Endodermal cell (in vitro differentiated cells): ENCODE data around the gene STIM1. TPM values are rescaled to one million over a fixed set of nuclear protein-coding genes. Genes with fewer than 3 reads are reported as not detected.

ENCODE experiments used
- DNase-seq: peaks from one replicate; pipeline ENCODE4 v3.0.0-alpha.2; 2017
- H3K27ac ChIP-seq: 2 replicates; pipeline ENCODE4 v1.5.1; 2013; ENCODE audit warnings: mild to moderate bottlenecking, low read depth, low read length, moderate library complexity
- H3K27me3 ChIP-seq: 2 replicates; pipeline ENCODE4 v1.6.1; 2013; ENCODE audit warnings: mild to moderate bottlenecking, low read length, moderate library complexity; ENCODE audit not compliant: insufficient read depth, control insufficient read depth, poor library complexity, severe bottlenecking
- H3K36me3 ChIP-seq: 2 replicates; pipeline ENCODE4 v1.7.0; 2013; ENCODE audit warnings: mild to moderate bottlenecking, low read length, moderate library complexity; ENCODE audit not compliant: control insufficient read depth, insufficient read depth
- H3K4me1 ChIP-seq: one replicate; pipeline ENCODE4 v1.7.0; 2013; ENCODE audit warnings: low read length; ENCODE audit not compliant: control insufficient read depth, insufficient read depth
- H3K4me3 ChIP-seq: 2 replicates; pipeline ENCODE4 v1.5.1; 2013; ENCODE audit warnings: mild to moderate bottlenecking, low read length, moderate library complexity
- H3K9ac ChIP-seq: 2 replicates; pipeline ENCODE4 v1.6.1; 2013; ENCODE audit warnings: mild to moderate bottlenecking, low read length, moderate library complexity; ENCODE audit not compliant: poor library complexity, severe bottlenecking; ENCODE audit errors: extremely low read depth
- H3K9me3 ChIP-seq: 2 replicates; pipeline ENCODE4 v1.6.1; 2013; ENCODE audit warnings: mild to moderate bottlenecking, low read length, moderate library complexity; ENCODE audit not compliant: control insufficient read depth
- H3K27ac Mint-ChIP-seq: 2 replicates; pipeline ENCODE4 v1.8.0; 2020; ENCODE audit warnings: mixed read lengths
- H3K27me3 Mint-ChIP-seq: 2 replicates; pipeline ENCODE4 v1.8.0; 2021; ENCODE audit warnings: mild to moderate bottlenecking, mixed read lengths; ENCODE audit not compliant: insufficient read depth
- H3K36me3 Mint-ChIP-seq: 2 replicates; pipeline ENCODE4 v1.8.0; 2020; ENCODE audit warnings: low read depth, mixed read lengths
- H3K4me1 Mint-ChIP-seq: 2 replicates; pipeline ENCODE4 v1.8.0; 2020; ENCODE audit warnings: mixed read lengths
- H3K4me3 Mint-ChIP-seq: 2 replicates; pipeline ENCODE4 v1.8.0; 2020; ENCODE audit warnings: mild to moderate bottlenecking, moderate library complexity, mixed read lengths
- H3K9me3 Mint-ChIP-seq: 2 replicates; pipeline ENCODE4 v1.8.0; 2020; ENCODE audit warnings: mild to moderate bottlenecking, mixed read lengths
- CTCF ChIP-seq: fragments of 200-600 bp; sonication (generic); conservative IDR thresholded peaks from 2 replicates; pipeline ENCODE4 v1.5.0; 2021; ENCODE audit warnings: antibody characterized with exemption, mild to moderate bottlenecking
- WGBS, 2 experiments: methylation state at CpG; one replicate each; pipeline versions ENCODE4 v1.1.5 to v1.1.7; 2013; ENCODE audit warnings: missing lambda C conversion rate in 2 of 2, mixed read lengths in 1 of 2; ENCODE audit not compliant: insufficient coverage in 1 of 2, insufficient read length in 1 of 2; 5-methylcytosine and 5-hydroxymethylcytosine counted together
- total RNA-seq, 2 donors: library from RNA; stranded (reverse); fragmentation: NEBNext Ultra II Directional in 1 of 2; extraction: Animal tissue kit (Norgen Biotek cat#: 25700) in 1 of 2; gene quantifications; 2 replicates in 1 of 2; 3 replicates in 1 of 2; pipeline ENCODE4 v1.2.1, GENCODE V29; 2021

The STIM1 gene
- total RNA-seq, 2 donors from 2014 or later, result 20.9 to 27.9 TPM

- peaks cover 17% of the 10 kb centered on the region for H3K4me1 Mint-ChIP-seq
- H3K27ac ChIP-seq, result no peak overlapping the region
- H3K9ac ChIP-seq, result no peak overlapping the region
- no peaks in the 10 kb centered on the region for H3K9me3 Mint-ChIP-seq
- H3K4me1 ChIP-seq, result peaks cover 11% of the 10 kb centered on the region
- no peaks in the 10 kb centered on the region for H3K27me3 Mint-ChIP-seq
- H3K4me3 Mint-ChIP-seq, result no peak overlapping the region
- no peak overlapping the region for H3K4me3 ChIP-seq
- H3K27ac Mint-ChIP-seq, result no peak overlapping the region
- TF ChIP-seq CTCF, result no peak
- H3K9me3 ChIP-seq, result no peaks in the 10 kb centered on the region
- H3K27me3 ChIP-seq, result no peaks in the 10 kb centered on the region
- H3K36me3 Mint-ChIP-seq, result no peaks in the 10 kb centered on the region
- H3K36me3 ChIP-seq, result no peaks in the 10 kb centered on the region
- 98% methylated on average over 3 of the region's 3 CpGs; no CpG with 5 or more reads in 1 of the 2 experiments for whole genome bisulfite sequencing, 2 experiments
- DNase-seq, result no peak
Measured at GRCh38 chr11:3954448-3955298, 99.2 kb downstream of the STIM1 start.

- no peak for DNase-seq
- H3K4me3 ChIP-seq, result no peak overlapping the region
- TF ChIP-seq CTCF, result no peak
- Mint-ChIP-seq H3K36me3 (no peaks in the 10 kb centered on the region), H3K4me1 (peaks cover 17% of the 10 kb centered on the region), H3K27me3 (no peaks in the 10 kb centered on the region), H3K9me3 (no peaks in the 10 kb centered on the region), H3K4me3 (no peak overlapping the region), H3K27ac (no peak overlapping the region)
- H3K27ac ChIP-seq, result no peak overlapping the region
- no peaks in the 10 kb centered on the region for H3K27me3 ChIP-seq
- peaks cover 11% of the 10 kb centered on the region for H3K4me1 ChIP-seq
- 92% methylated on average over 1 of the region's 1 CpG; no CpG with 5 or more reads in 1 of the 2 experiments for WGBS, 2 experiments
- H3K9ac ChIP-seq, result no peak overlapping the region
- H3K9me3 ChIP-seq, result no peaks in the 10 kb centered on the region
- H3K36me3 ChIP-seq, result no peaks in the 10 kb centered on the region
Measured at GRCh38 chr11:3955299-3955665, 99.8 kb downstream of the STIM1 start.

GRCh38 chr11:3956038-3956437 is 100.6 kb downstream of the STIM1 start:
- Histone ChIP-seq H3K9ac (no peak overlapping the region), H3K9me3 (no peaks in the 10 kb centered on the region), H3K4me3 (no peak overlapping the region), H3K27ac (no peak overlapping the region), H3K36me3 (no peaks in the 10 kb centered on the region), H3K27me3 (no peaks in the 10 kb centered on the region), H3K4me1 (peaks cover 7% of the 10 kb centered on the region)
- Mint-ChIP-seq H3K4me3 (no peak overlapping the region), H3K4me1 (peaks cover 10% of the 10 kb centered on the region), H3K27ac (no peak overlapping the region), H3K36me3 (no peaks in the 10 kb centered on the region), H3K9me3 (no peaks in the 10 kb centered on the region), H3K27me3 (no peaks in the 10 kb centered on the region)
- TF ChIP-seq CTCF, result no peak
- DNase-seq, result no peak
- WGBS, 2 experiments, result 89 to 100% methylated on average over 2 of the region's 2 CpGs
